HG02763 (cell line): ENCODE results near the gene SPATA31E1.
"Not testable (repeated sequence)": the region's sequence is repeated elsewhere in the genome, so short reads cannot be mapped to it uniquely, and the experiment has no call there.

Source experiments
- ATAC-seq: cut with Tn5 transposase; IDR thresholded peaks from one replicate; pipeline ENCODE4 v1.9.1; 2021; ENCODE audit warnings: mild to moderate bottlenecking, moderate library complexity; ENCODE audit not compliant: unreplicated experiment

Gene SPATA31E1

GRCh38 chr9:87882627-87883026 is at the start of gene SPATA31E1:
TSS of gene SPATA31E1 (plus strand) at chr9:87882877. CDS start at chr9:87882892, 15 bp downstream.
- no peak for ATAC-seq

- no peak for ATAC-seq
Observed at GRCh38 chr9:87834357-87834756, 48.3 kb upstream of the SPATA31E1 start.

- no peak for ATAC-seq
Observed at GRCh38 chr9:87836536-87836935, 46.1 kb upstream of the SPATA31E1 start.

- ATAC-seq, result no peak
Observed at GRCh38 chr9:87836951-87837705, 45.5 kb upstream of the SPATA31E1 start.

GRCh38 chr9:87840134-87840533 is 42.5 kb upstream of the SPATA31E1 start:
- ATAC-seq, result no peak

- no peak for ATAC-seq
Observed at GRCh38 chr9:87842878-87843585, 39.6 kb upstream of the SPATA31E1 start.

- no peak for ATAC-seq
Observed at GRCh38 chr9:87844506-87844905, 38.2 kb upstream of the SPATA31E1 start.

- not testable (repeated sequence) for ATAC-seq
Observed at GRCh38 chr9:87847817-87848216, 34.9 kb upstream of the SPATA31E1 start.

- ATAC-seq, result no peak
Observed at GRCh38 chr9:87849144-87849758, 33.4 kb upstream of the SPATA31E1 start.

GRCh38 chr9:87850391-87850790 is 32.3 kb upstream of the SPATA31E1 start:
- no peak for ATAC-seq

GRCh38 chr9:87851186-87851585 is 31.5 kb upstream of the SPATA31E1 start:
- not testable (repeated sequence) for ATAC-seq

GRCh38 chr9:87853302-87853701 is 29.4 kb upstream of the SPATA31E1 start:
- no peak for ATAC-seq

GRCh38 chr9:87853876-87854579 is 28.6 kb upstream of the SPATA31E1 start:
- no peak for ATAC-seq

GRCh38 chr9:87854580-87854955 is 28.1 kb upstream of the SPATA31E1 start:
- ATAC-seq, result no peak

GRCh38 chr9:87855061-87855460 is 27.6 kb upstream of the SPATA31E1 start:
- ATAC-seq, result no peak

- no peak for ATAC-seq
Observed at GRCh38 chr9:87857141-87857947, 25.3 kb upstream of the SPATA31E1 start.

- no peak for ATAC-seq
Observed at GRCh38 chr9:87857948-87858335, 24.7 kb upstream of the SPATA31E1 start.

GRCh38 chr9:87859137-87859536 is 23.5 kb upstream of the SPATA31E1 start:
- ATAC-seq, result no peak

GRCh38 chr9:87859786-87860185 is 22.9 kb upstream of the SPATA31E1 start:
- ATAC-seq, result no peak

GRCh38 chr9:87861332-87861731 is 21.3 kb upstream of the SPATA31E1 start:
- ATAC-seq, result no peak
